HG03457 (cell line): ENCODE results near the gene DUOXA2.

Experiments used
- ATAC-seq: cut with Tn5 transposase; IDR thresholded peaks from one replicate; pipeline ENCODE4 v1.9.1; 2021; ENCODE audit warnings: moderate number of reproducible peaks; ENCODE audit not compliant: unreplicated experiment

DUOXA2 gene

DNA sequence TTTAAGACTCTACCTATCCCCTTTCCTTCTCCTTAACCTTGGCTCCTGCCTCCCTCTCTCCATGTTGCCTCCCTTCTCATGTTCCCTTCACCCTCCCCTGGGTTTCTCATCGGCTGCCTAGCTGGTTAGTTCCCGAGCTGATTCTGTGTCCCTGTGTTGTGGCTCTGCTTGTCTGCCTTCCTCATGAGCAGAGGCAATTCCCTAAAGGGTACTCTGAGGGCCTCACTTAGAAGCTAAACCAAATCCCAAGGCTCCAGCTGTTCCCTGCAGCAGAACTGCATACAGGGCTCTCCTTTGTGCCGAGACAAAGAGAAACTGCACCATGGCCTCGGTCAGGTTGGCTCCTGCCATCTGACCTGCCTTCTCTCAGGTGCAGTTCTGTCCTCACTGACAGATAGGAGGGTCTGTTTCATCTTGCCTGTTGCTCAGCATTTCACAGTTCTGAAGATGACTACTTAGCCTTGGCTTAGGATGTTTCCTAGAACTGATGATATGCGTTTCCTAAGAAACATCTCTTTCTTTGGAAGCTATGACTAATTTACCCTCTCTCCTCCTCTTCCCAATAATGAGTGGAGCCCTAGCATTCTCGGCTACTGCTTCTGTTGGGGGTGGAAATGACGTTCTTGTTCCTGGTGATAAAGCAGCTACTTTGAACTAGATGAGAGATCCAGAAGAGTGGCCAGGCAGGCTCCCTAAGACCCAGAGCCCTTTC, 42.8 kb downstream of the DUOXA2 start:
- ATAC-seq = no peak

DNA sequence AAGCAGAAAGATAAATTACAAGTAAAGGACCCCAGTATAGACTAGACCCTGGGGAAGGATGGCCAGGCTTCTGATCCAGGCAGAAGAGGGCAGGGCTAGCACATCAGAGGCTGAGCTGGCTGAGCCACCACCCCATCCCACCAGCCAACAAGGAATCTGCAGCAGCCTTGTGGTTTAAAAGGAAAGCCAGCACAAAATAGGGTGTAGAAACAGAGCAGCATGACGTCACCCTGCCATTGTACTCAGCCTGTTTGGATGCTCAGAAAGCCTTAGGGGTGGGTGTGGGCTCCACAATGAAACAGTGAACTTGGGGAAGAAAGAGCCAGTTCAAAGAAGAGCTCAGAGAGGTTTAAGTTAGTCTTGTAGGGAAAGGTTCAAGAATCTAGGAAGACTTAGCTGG, 43.8 kb downstream of the DUOXA2 start:
- ATAC-seq = no peak

DNA sequence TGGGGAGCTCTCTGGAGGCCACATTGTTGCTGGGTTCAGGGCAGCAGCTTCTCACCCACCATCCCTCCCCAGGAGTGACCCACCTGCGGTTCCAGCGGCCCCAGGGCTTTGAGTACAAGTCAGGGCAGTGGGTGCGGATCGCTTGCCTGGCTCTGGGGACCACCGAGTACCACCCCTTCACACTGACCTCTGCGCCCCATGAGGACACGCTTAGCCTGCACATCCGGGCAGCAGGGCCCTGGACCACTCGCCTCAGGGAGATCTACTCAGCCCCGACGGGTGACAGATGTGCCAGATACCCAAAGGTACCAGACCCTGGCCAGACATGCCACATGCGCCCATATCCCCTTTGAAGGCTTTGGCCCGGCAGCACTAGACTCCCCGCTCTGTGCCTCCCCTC, 47.5 kb downstream of the DUOXA2 start:
- ATAC-seq = no peak

DNA sequence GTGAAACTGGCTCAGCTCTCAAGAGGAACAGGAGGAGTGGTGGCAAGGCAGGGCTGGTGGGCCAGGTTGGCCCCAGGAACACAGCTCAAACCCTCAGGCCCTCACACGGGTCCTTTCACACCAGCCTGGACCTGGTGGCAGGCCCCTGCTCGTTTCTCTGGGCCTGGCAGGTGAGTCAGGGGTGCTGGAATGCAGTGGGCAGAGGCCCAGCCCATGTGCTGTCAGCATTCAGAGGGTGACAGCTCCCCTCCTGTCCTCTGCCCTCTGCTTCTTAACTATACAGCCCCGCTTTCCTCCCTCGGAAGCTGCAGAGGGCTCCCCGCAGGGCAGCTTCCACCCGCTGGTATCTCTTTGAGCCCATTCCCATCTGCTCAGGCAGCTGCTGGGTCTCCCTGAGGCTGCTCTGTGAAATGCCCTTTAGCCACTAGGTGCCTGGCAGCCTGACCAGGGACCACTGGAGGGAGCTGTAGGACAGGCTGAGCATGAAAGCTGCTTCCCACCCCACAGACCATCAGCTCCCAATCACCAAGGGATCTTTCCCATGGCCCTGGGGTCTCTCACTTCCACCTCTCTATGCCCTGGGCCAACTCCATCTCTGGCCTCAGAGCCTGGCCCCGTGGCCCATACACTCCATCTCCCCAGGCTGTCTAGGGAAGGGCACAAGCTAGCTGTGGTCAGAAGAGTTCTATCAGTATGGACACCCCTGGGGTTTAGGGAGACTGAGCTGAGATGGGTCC, 48.8 kb downstream of the DUOXA2 start:
- no peak for ATAC-seq

DNA sequence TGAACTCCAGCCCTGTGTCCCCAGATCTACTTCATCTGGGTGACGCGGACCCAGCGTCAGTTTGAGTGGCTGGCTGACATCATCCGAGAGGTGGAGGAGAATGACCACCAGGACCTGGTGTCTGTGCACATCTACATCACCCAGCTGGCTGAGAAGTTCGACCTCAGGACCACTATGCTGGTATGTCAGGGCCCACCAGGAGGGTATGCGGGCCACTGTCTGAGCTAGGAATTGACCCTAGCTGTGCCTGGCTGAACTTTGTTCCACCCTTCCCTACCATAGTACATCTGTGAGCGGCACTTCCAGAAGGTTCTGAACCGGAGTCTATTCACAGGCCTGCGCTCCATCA, 49.4 kb downstream of the DUOXA2 start:
- no peak for ATAC-seq

DNA sequence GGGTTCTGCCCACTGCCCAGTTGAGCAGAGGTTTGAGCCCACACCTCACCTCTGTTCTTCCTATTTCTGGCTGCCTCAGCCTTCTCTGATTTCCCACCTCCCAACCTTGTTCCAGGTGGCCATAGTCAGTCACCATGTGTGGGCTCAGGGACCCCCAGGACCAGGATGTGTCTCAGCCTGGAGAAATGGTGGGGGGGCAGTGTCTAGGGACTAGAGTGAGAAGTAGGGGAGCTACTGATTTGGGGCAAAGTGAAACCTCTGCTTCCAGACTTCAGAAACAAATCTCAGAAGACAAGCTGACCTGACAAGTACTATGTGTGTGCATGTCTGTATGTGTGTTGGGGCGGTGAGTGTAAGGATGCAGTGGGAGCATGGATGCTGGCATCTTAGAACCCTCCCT, 50.8 kb downstream of the DUOXA2 start:
- no peak for ATAC-seq

DNA sequence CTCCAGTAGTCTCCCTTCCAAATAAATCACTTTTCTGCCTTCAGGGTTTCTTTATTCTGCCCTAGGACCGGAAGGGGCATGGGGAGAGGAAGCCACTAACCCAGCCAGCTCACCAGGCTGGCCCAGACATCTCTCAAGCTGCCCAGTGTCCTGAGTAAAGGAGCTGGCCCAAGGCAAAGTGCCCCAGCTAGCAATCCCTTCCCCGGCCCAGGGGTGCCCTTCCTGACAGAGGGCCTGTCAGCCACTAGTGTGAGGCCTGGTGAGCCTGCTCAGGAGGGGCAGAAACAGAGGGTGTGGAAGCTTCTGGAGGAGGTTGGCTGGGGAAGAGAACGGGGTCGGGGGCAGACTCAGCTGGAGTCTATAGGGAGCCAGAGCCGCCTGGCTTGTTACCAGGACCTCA, 51.4 kb downstream of the DUOXA2 start:
- no peak for ATAC-seq

DNA sequence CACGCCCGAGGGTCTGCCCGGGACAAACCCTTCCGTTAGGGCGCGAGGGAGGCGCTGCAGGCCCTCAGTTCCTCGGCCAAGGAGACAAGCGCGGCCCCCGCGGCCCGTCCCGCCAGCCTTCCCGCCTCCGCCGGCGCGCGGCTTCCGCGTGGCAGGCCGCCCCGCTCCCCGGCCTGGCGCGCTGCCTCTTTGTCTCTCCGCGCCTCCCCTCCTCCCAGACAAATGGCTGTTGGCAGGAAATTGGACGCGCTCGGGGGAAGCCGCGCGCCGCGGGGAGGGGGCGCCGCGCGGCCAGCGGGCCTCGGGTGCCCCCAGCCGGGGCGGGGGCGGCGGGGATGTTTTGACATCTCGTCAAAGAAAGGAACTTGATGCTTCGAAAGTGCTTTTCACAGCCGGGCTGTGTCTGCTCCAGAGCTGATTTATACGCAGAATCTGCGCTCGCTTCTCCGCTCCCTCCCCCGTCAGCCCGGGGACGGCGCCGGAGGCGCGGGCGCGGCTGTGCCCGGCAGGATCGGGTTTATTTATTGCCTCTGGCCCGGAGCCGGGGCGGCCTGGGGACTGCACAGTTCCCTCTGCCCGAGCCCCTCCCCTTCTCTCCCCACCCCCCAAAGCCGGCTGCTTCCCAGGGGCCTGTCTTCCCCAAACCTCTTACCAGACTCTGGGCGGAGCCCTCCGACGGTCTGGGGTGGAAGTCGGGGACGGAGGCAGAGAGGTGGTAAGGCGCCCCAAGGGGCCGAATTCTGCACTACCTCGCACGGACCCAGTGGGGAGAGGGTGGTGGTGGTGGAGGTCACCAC, 52.9 kb downstream of the DUOXA2 start:
- ATAC-seq = peak; percentile 82

DNA sequence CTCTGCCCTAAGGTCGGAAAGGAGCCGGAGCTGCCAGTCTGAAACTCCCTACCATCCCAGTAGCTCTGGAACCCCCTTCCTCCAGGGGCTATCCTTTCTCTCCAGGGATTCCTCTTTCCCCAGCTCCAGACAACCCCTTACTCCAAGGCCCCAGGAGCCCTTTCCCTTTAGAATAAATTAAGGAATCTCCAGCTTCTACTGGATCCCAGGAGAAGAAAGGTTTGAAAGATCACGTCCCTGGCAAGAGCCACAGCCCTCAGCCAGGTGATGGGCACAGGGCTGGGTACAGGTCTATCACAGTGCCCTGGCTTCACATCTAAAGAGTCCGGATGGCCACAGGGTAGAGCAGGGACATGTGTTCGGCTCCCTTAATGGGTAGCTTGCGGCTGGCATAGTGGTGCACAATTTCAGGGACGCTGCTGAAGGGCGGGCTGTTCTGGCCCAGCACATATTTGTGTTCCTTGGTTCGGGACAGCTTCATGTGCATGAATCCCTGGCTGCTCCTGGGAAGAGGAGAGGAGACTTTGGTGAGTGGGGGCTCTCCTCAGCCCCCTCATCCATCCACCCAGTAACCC, 53.6 kb downstream of the DUOXA2 start:
- ATAC-seq = no peak
